Medulla oblongata (tissue), 1 donor: ENCODE measurements around the gene VPS41.
"Not testable (repeated sequence)": the region's sequence is repeated elsewhere in the genome, so short reads cannot be mapped to it uniquely, and the experiment has no call there.

Experiments
- DNase-seq: peaks from one replicate; pipeline ENCODE4 v3.0.0-alpha.2; 2015; ENCODE audit errors: extremely low spot score

VPS41 gene

DNA sequence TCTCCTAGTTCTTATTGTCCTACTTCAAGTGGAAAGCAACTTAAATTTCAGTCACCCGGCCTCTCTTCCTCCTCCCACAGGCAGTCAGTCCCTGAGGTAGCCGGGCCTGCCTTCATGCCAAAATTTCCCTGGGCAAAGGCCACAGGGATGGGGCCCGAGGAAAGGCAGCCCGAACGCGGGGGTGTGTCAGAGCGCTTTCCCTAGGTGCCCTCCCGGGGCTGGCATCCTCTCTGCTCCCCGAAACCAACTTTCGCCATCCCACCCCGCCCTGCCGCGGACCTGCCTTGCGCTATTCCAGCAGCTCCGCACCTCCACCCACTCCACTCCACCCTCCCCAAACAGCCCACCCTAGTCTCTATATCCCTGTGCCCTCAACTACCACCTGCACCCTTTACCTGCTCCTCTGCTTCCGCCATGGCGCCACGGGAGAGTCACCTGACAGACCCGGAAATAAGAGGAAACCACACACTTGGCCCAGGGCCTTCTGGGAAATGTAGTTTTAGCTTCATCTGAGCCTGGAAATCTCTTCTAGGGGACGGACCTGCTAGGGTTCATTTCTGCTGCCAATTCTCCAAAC lies at the start of gene VPS41:
Gene VPS41, minus strand, starts transcription at position 433 of the 577 bp plus-strand sequence. Its CDS starts 17 bp downstream, at position 416.
- peak; percentile 93 for DNase-seq

DNA sequence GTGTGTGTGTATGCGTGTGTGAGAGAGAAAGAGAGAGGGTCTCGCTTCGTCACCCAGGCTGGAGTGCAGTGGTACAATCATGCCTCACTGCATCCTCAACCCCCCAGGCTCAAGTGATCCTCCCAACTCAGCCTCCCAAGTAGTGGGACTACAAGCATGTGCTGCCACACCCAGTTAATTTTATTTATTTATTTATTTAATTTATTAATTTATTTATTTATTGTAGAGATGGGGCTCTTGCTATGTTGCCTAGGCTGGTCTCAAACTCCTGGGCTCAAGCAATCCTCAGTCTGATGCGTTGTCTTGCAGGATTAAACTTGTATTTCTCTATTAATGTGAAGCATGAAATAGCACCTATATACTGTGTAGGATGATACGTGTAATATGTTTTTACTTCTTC lies 46.9 kb upstream of the VPS41 start:
- DNase-seq = no peak

DNA sequence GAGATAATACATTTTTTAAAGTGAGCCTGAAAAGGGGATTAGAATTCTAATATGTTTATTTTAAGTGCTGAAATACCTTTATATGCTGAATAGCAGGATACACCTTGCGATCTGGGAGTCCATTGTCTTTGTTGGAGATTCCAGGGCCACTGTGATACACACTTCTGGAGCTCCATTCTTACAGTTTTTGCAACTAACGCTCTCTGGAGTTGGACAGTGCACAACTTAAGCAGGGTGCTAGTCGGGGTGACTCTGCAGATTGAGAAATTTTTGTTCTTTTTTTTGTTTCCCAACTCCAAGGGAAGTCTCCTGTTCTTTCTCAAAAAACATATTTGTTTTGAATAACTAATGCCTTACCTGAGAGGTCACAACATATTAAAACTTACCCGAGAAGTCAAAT lies 45.0 kb upstream of the VPS41 start:
- no peak for DNase-seq

DNA sequence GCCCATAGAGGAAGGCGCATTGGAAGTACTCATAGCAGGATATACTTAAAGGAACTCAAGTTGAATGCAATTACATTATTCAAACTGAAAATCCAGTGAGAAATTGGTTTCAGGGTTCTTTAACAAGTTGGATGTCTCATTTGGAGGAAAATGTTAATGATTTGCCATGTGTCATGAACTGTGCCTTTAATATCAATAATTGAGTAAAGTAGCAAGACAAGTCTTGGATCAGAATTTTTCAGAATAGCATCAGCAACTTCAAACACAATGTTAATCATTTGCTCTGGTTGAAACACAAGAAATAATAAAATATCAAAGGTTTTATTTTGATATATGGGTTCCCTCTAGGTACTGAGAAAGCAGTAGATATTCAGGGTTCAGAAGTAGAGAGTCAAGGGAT lies 44.2 kb upstream of the VPS41 start:
- DNase-seq = no peak

DNA sequence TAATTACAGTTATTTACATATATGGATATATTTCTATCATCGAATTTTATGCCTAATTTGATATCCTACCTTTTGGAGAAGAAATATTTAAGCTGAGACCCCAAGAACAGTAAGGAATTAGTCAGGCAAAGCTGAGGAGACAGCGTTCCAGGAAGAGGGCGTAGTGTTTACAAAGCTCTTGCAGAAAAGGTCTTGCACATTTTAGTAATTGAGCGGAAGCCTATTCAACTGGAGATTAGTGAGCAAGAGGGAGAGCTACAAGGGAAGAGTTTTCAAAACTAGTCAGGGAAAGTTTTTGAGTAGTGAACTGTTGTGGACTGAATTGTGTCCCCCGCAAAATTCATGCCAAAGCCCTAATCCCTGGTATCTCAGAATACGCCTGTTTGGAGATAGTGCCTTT lies 42.2 kb upstream of the VPS41 start:
- no peak for DNase-seq

DNA sequence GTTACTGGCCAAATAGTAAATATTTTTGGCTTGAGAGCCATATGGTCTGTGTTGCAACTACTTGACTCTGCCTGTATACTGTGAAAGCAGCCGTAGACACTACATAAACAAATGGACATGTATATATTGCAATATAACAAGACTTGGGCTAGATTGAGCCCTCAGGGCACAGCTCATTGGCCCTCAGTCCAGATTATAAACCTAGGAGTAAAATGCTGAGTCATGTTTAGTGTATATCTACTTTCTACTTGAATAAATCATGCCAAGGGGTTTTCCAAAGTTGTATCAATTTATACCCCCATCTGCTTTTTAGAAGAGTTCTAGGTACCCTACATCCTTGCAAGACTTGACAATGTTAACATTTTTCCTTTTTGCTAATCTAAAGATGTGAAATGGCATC lies 41.3 kb upstream of the VPS41 start:
- no peak for DNase-seq

DNA sequence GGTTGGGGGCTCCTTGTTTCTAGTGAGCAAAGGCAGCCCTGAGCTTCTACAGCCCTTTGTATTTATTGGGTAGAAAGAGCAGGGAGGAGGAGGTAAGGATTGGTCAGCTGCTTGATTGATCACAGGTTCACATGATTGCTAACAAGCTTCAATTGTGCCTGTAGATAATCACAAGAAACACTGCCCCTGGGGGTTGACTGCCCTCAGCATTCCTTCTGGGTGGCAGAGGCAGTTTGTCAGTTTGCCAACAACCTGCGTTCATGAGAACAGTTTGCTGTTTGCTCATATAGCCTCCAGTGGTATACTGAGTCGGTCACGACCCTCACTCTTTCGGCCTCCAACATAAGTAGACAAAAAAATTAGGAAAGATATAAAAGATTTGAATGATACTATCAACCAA lies 38.5 kb upstream of the VPS41 start:
- DNase-seq = not testable (repeated sequence)

DNA sequence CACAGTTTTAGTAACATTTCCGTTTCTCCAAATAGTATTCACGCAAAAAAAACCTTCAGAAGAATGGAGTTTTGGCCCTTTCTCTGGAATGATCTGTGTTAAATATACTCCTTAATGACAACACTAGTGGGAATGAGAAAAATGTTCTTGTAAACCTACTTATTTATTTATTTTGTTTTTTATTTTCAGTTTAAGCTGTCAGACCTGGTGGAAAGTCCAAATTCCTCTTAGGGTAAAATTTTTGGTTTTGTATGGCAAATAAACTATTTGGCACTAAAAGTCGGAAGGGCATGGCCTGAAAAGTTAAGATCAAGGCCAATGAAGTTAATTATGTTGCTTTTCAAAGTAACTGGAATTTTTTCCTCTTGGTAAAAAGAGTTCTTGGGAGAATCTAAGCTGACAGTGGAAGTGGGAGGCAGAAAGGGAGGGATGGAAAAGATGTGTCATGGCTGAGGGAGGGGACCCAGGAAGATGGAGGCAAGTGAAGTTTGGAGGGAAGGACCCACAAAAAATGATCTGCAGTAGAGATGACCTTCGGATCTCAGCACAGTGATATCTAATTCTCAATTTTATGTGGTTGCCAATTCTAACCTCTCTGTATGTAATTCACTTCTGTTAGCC lies 33.5 kb upstream of the VPS41 start:
- no peak for DNase-seq

DNA sequence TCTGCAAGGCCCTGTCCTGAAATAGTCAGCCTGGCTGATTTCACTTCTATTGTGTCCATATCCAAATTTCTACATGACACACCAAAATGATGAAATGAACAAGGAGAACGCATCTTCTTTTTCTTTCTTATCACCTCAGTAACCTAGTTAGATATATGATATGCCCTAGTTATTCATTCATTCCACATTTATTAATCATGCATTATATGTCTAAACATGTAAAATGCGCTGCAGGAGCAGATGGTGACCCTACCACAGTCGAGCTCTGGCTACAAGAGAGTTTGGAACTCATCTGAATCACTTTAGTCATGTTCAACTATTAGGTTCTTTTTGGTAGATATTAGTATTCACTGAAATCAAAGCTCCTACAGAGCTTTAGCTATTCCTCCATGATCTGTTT lies 31.8 kb upstream of the VPS41 start:
- DNase-seq = no peak

DNA sequence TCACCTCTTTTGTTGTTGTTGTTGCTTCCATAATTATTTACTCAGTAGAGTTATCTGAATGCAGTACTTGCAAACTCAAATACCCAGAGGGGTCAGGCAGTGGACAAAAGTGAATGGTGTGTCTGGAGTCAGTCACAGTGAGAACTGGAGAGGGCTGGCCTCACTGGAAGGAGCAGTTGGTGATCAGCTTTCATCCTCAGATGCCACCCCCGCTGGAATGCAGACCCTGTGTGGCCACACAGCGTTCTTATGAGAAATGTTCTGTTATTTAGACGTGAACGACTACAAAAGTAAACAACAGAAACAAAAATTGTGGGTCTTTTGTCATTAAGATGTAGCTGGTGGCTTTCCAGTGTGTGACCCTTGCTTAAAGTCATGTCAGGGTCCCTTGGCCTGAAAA lies 29.6 kb upstream of the VPS41 start:
- no peak for DNase-seq

DNA sequence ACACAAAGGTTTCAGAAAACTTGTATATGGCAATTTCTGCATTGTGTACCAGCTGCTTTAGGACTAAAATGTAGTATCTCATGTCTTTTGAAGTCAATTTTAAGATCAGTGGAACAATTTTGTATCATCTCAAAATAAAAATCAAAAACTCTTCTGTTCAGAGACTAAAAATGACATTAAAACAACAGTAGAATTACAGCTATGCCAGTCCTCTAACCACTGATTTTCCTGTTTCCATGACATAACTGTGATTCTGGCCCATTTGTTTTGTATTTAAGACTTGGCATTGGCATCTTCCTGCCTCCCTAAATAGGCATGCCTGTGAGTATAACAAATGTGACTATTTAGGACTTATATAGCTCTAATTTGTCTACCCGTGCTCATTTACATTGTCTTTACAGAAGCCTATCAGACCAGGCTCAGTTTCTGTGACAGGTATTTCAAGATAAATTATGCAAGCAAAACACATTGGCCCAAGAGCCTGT lies 29.1 kb upstream of the VPS41 start:
- DNase-seq = no peak

DNA sequence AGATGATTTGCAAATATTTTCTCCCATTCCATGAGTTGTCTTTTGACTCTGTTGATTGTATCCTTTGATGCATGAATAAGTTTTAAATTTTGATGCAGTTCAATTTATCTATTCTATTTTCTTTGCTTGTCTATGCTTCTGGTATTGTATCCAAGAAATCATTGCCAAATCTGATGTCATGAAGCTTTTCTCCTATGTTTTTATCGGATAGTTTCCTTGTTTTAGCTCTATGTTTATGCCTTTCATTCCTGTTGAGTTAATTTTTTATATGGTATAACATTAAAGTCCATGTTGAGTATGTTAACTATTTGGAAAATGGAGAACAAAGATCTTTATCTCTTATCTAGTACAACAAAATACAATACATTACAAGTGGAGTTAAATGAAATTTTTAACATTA lies 27.6 kb upstream of the VPS41 start:
- DNase-seq = no peak

DNA sequence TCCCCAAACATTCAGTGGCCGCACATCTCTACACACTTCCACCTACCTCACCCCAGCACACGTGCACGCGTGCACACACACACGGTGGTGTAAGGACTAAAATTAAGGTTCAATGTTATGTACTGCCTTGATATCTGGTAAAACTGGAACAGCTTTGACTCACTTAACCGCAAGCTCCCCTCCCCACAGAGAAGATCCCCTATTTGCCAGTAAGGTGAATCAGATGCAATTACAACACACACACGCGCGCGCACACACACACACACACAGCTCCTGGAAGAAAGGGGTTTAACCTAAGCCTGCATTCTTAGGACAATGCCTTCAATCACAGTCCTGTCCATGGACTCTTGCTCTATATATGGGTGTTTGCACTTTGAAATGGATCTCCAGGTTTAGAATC lies 25.5 kb upstream of the VPS41 start:
- DNase-seq = no peak

DNA sequence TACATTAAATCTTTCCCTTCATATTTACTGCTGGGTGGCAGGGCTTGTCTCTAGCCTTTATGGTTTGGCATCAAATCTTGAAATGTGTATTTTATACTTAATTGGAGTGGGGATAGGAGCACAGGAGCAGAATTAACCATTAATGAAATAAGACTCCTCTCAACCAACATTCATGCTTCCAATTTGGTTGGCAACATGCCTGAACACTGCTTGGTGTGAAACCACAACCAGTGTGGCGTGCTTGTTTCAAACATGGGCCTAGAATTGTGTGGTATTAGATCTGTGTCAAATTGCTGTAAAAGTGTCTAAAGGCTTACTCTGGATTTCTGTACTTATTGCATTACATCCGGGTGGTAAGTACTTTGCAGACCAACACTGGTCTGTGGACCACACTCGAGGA lies 25.1 kb upstream of the VPS41 start:
- no peak for DNase-seq

DNA sequence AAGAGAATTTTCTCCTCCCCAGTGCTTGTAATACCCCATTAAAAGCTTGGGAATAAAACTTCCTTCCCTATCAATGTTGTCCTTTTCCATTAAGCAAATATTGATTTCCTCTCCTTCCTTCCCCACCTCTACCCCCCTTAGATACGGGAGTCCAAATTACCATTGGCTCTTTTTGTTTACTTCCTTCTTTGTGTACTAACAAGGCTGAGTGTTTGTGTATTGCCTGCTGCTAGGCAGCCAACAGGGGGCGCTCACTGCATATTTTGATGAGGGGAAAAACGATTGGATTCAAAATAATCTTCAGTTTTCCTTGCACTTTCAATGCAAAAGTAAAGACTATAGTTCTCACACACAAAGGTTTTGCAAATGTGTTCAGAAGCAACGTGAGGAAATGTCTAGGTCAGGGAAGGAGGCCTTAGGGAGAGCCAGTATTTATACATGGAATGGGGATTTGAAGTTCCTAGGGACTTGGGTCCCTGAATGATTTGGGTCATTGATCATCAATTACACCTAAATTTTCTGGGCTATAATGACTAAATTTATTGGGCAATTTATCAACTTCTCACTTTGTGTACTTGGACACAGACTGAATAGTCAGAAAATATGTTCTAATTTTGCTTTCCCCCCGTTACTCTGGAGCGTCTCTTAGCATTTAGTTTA lies 23.6 kb upstream of the VPS41 start:
- DNase-seq = peak; percentile 68

DNA sequence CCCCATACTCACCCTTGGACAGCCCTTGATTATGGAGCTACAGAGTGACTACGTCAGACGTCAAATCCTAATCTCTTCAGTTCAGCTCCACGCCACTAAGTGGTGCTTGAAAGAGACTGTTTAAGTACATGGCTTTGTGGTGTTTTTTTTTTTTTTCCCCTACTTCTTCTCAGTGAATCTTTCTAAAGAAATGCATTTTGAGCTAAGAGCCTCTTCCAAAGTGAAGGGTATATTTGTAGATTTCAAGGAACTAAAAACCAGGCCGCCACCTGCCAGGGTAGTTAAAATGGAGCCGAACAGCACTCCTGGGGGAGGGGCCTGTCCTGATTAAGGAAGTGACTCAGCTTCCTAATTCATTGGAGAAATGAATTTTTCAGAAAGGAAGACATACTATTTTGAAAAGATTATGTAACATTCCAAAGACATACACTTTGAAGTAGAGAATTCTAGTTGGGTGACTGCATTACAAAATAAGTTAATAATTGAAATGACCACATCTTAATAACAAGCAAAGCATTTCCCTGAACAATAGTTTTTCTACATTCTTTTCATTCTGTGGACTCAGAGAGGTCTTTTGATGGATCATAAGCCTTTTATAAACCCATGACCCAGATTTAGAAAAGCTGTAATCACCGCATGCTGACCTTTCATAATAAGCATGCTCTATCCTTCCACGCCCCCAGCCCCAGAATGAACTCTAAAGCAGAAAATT lies 20.6 kb upstream of the VPS41 start:
- DNase-seq = no peak

DNA sequence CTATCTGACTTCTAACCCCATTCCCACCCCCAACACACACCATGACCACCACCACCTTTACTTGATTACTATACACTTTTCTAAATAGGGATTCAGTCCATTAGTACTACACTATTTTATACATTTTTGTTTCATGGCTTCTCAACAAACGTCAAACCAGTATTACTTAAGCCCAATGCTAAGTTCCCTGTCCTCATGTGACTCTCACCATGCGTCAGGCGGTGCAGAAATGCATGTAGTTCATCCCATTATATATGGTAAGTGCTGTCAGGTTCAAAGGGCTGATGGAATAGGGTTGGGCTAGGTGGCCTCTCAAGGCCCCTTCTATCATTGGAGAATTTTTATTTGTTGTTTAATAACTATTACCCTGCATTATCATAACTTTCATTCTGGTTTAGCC lies 19.5 kb upstream of the VPS41 start:
- DNase-seq = no peak

DNA sequence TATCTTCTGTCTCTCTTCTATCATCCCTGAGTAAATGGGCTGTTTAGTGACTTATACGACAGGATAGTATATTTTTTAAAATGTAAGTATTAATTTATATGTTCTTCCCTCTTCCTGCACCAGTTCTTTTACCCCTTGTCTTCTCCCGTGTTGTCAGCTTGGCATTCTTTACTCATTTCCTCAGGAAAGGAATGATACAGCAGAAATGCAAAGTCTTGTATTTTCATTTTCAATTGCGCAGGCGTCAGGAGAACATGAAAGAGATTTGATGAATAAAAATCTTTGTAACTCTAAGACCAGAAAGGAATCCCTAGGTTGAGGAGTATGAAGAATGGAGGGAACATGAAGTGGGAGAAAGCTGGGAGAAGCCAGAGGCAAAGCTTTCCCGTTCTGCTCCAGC lies 18.8 kb upstream of the VPS41 start:
- DNase-seq = no peak

DNA sequence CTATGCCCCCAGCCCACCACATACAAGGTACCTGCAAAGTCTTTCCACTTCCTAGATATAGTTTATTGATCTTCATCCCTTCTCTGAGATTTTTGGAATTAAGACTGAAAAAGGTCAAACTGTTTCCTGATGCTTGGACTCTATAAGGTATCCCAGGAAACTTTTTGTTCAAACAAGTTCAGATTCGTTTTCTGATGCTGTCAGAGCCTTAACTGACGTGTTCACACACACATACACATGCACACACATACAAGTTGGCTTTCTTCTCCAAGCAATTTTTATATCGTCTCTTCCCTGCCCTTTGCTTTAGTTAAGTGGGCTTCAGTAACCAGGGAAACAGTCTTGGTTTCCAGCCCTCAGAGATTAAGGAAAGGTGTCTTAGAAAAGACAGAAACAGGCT lies 11.7 kb upstream of the VPS41 start:
- DNase-seq = no peak

DNA sequence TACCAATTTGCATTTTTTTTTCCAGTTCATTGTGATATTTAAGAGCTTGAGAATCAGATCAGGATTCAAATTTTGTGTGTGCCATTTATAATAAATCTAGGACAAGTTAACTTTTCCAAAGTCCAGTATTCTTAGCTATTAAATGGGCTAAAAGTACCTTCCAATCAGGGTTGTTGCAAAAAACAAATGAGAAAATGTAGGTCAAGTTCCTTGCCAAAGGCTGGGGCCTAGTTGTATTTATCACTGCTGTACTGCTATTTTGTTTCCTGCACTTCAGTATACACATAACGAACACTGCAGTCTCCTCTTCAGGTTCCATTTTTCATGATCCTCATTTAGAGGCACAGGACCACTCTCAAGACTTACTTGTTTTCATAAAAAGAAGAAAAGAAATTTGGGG lies 7.4 kb upstream of the VPS41 start:
- DNase-seq = no peak

DNA sequence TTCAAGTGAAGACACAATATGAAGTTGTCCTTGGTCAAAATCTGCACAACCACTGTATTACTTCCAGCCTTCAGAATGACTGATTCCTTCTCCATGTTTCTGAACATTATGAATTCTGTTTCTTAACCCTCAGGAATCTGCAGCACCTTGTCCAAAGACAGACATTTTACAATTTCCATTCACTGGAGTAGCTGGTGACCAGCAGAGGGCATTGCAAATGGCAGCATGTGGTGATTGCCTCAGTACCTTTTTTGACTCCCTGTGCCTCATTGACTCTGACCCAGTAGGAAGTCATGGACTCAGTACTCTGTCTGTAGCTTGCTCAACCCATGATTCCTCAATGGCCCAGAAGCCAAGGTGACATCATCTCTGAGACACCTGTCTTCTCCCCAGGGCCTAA lies 879 bp upstream of the VPS41 start:
- no peak for DNase-seq

DNA sequence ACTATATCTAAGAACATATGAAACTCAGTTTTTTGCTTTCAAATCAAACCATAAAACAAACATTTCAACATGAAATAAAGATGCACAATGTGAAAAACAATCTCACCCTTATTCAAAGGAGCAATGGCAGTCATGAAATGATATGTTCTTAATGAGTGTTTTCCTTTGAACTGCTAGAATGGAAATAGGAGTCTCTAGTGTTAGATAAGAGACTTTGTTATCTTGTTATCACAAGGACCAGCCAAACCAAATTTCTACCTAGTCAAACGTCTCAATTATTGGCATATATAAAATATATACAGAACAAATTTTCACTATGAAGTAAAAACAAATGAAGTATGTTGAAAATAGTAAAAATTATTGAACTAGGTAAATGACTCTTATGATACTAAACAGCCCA lies 1.2 kb downstream of the VPS41 start:
- DNase-seq = no peak

DNA sequence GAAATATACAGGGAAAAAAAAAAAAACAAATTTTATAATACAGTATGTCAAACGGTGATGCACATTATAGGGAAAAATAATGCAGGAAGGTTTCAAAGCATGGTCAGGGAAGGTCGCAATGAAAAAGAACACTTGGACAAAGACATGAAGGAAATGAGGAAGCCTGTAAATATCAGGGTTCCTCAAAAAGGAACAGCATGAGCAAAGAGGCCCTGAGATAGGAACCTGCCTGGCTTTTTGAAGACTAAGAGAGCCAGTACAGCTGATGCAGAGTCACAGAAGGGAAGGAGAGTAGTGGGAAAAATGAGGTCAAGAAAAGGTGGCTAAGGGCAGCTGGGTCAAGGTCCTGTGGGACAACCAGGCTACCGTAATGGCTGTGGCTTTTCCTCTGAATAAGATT lies 1.9 kb downstream of the VPS41 start:
- peak; percentile 24 for DNase-seq
